Measurements from ENCODE around the gene KIRREL1.

KIRREL1 gene

DNA sequence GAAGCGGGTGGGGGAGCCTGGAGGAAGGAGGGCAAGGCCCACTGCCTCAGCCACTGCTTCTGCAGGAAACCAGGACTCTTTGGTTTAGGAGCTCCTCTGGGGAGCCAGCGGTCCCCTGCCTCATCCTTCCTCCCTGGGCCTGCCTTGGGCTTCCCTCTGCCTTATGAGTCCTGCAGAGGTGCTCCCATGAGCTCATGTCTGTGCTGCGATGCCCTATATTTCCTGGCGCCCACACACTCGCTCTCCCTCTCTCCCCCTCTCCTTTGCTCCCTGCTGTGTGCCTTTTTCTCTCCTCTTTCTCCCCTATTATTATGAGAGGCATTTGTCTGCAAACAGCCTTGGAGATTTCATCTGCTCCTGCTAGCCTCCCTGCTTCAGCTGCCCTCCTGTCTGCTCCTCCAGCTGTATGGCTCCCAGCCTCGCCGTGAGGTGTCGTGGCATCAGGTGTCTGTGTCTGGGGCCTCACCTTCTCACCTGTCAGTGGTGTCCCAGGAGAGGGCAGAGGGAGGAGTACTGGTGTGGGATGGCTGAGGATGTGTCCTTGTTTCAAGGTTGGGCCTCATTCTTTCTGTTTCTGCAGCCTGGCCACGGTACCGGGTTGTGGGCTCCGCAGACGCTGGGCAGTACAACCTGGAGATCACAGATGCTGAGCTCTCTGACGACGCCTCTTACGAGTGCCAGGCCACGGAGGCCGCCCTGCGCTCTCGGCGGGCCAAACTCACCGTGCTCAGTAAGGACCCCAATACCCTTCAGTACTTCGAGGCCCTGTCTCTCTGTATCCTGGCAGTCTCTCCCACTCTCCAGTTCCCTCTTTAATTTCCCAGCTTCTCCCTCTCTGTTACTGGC lies 84.2 kb downstream of the KIRREL1 start:
- Histone ChIP-seq H3K9me3 (ENCODE audit: control insufficient read depth, low read length) (no peaks in the 10 kb centered on the region), H3K4me3 (ENCODE audit: insufficient read depth in 1 of 2, low read depth in 1 of 2, low read length in 2 of 2) (no peak overlapping the region), H2AFZ (ENCODE audit: low read depth, low read length) (no peak overlapping the region), H2BK12ac (ENCODE audit: low read length in 2 of 2) (no peak overlapping the region), H3K27ac (ENCODE audit: low read length, poor library complexity, severe bottlenecking) (peak overlapping the region; percentile 11), H2AK5ac (ENCODE audit: low read length, severe bottlenecking) (no peak overlapping the region), H2BK120ac (ENCODE audit: low read depth, low read length) (no peak overlapping the region), H3K23ac (ENCODE audit: low read length in 2 of 2) (no peak overlapping the region), H3K4me1 (ENCODE audit: control insufficient read depth, insufficient read depth, low read depth, low read length) (peaks cover 38% of the 10 kb centered on the region), H4K8ac (ENCODE audit: low read length) (no peak overlapping the region), H3K14ac (ENCODE audit: low read length in 2 of 2) (no peak overlapping the region), H3K27me3 (ENCODE audit: control insufficient read depth in 1 of 2, insufficient read depth in 1 of 2, low read length in 2 of 2) (no peaks in the 10 kb centered on the region), H3K4ac (ENCODE audit: low read depth in 1 of 2, low read length in 2 of 2) (no peak overlapping the region), H2BK5ac (ENCODE audit: low read depth, low read length, poor library complexity, severe bottlenecking) (no peak overlapping the region), H3K9ac (ENCODE audit: low read length) (no peak overlapping the region), H3K79me1 (replicated peaks; ENCODE audit: low read length, poor library complexity, severe bottlenecking) (peaks cover 3% of the 10 kb centered on the region), H2BK15ac (ENCODE audit: low read depth, poor library complexity, severe bottlenecking) (no peak overlapping the region), H3K36me3 (ENCODE audit: control insufficient read depth in 1 of 2, insufficient read depth in 2 of 2, low read depth in 1 of 2, low read length in 2 of 2) (peaks cover 82 to 86% of the 10 kb centered on the region in 2 experiments), H3K18ac (ENCODE audit: low read depth in 1 of 2, low read length in 2 of 2) (no peak overlapping the region), H3K4me2 (ENCODE audit: low read length, poor library complexity, severe bottlenecking) (no peak overlapping the region), H4K91ac (ENCODE audit: low read length) (no peak overlapping the region)
- 93% methylated on average over 21 of the region's 22 CpGs for WGBS
- DNase-seq: no peak

DNA sequence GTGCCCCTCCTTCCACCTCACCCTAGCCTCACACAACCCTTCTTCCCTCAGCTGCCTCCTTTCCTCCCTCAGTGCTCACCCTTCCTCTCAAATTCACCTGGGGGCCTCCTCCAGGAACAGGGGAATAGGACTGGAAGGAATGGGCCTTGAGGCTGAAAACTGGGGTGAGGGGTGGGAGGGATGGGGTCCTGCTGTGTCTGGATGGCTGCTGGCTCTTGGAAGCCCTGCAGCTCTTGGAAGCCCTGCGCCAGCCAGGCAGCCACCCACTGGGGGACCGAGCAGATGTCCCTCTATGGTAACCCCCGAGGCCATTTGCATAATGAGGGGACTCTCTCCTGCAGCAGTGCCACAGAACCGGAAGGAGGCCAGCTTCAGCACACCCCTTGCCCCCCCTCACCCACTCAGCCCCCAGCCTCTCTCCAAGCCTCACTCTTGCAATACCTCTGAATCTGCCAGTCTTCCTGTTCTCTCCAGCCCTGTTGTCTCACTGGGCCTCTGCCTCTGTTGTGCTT lies 85.2 kb downstream of the KIRREL1 start:
- Histone ChIP-seq H3K9me3 (ENCODE audit: control insufficient read depth, low read length) (no peaks in the 10 kb centered on the region), H3K4me3 (ENCODE audit: insufficient read depth in 1 of 2, low read depth in 1 of 2, low read length in 2 of 2) (no peak overlapping the region), H4K91ac (ENCODE audit: low read length) (no peak overlapping the region), H3K23ac (ENCODE audit: low read length in 2 of 2) (no peak overlapping the region), H2AFZ (ENCODE audit: low read depth, low read length) (no peak overlapping the region), H2BK15ac (ENCODE audit: low read depth, poor library complexity, severe bottlenecking) (no peak overlapping the region), H2BK12ac (ENCODE audit: low read length in 2 of 2) (no peak overlapping the region), H2AK5ac (ENCODE audit: low read length, severe bottlenecking) (no peak overlapping the region), H3K9ac (ENCODE audit: low read length) (no peak overlapping the region), H3K4me1 (ENCODE audit: control insufficient read depth, insufficient read depth, low read depth, low read length) (peaks cover 35% of the 10 kb centered on the region), H3K4me2 (ENCODE audit: low read length, poor library complexity, severe bottlenecking) (no peak overlapping the region), H3K36me3 (ENCODE audit: control insufficient read depth in 1 of 2, insufficient read depth in 2 of 2, low read depth in 1 of 2, low read length in 2 of 2) (peaks cover 84 to 94% of the 10 kb centered on the region in 2 experiments), H3K18ac (ENCODE audit: low read depth in 1 of 2, low read length in 2 of 2) (no peak overlapping the region), H3K79me1 (replicated peaks; ENCODE audit: low read length, poor library complexity, severe bottlenecking) (peaks cover 3% of the 10 kb centered on the region), H3K27ac (ENCODE audit: low read length, poor library complexity, severe bottlenecking) (no peak overlapping the region), H2BK5ac (ENCODE audit: low read depth, low read length, poor library complexity, severe bottlenecking) (no peak overlapping the region), H4K8ac (ENCODE audit: low read length) (no peak overlapping the region), H3K27me3 (ENCODE audit: control insufficient read depth in 1 of 2, insufficient read depth in 1 of 2, low read length in 2 of 2) (no peaks in the 10 kb centered on the region), H3K4ac (ENCODE audit: low read depth in 1 of 2, low read length in 2 of 2) (no peak overlapping the region), H2BK120ac (ENCODE audit: low read depth, low read length) (no peak overlapping the region), H3K14ac (ENCODE audit: low read length in 2 of 2) (no peak overlapping the region)
- DNase-seq: no peak
- 67% methylated on average over 4 of the region's 4 CpGs for WGBS

DNA sequence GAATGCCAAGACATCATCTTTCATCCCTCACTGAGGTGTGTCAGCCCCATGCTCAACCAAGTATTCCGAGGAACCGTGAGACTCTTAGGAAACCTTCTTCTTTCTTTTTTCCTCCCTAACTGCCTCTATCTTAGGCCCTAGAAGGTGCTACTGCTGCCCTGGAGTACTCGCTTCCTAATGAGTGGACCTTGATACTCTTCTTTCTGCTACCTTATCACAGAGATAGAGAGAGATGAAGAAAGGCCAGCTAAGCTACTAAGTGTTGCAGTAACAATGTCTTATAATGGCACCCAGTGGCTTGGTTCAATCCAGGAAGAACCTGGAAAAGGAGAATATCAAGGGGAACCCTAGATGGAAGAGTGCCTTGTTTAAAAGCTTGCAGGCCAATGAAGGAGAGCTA lies 86.6 kb downstream of the KIRREL1 start:
- H4K8ac ChIP-seq (ENCODE audit: low read length): no peak overlapping the region
- no peaks in the 10 kb centered on the region for H3K27me3 ChIP-seq (ENCODE audit: control insufficient read depth in 1 of 2, insufficient read depth in 1 of 2, low read length in 2 of 2)
- no peak overlapping the region for H3K23ac ChIP-seq (ENCODE audit: low read length in 2 of 2)
- peaks cover 23% of the 10 kb centered on the region for H3K4me1 ChIP-seq (ENCODE audit: control insufficient read depth, insufficient read depth, low read depth, low read length)
- H2BK12ac ChIP-seq (ENCODE audit: low read length in 2 of 2): no peak overlapping the region
- H3K18ac ChIP-seq (ENCODE audit: low read depth in 1 of 2, low read length in 2 of 2): no peak overlapping the region
- H3K36me3 ChIP-seq (ENCODE audit: control insufficient read depth in 1 of 2, insufficient read depth in 2 of 2, low read depth in 1 of 2, low read length in 2 of 2): peaks cover 86 to 94% of the 10 kb centered on the region in 2 experiments
- no peak overlapping the region for H2BK15ac ChIP-seq (ENCODE audit: low read depth, poor library complexity, severe bottlenecking)
- H2BK120ac ChIP-seq (ENCODE audit: low read depth, low read length): no peak overlapping the region
- no peaks in the 10 kb centered on the region for H3K9me3 ChIP-seq (ENCODE audit: control insufficient read depth, low read length)
- no peak overlapping the region for H3K4me3 ChIP-seq (ENCODE audit: insufficient read depth in 1 of 2, low read depth in 1 of 2, low read length in 2 of 2)
- no peak overlapping the region for H2BK5ac ChIP-seq (ENCODE audit: low read depth, low read length, poor library complexity, severe bottlenecking)
- H3K4me2 ChIP-seq (ENCODE audit: low read length, poor library complexity, severe bottlenecking): no peak overlapping the region
- peak overlapping the region; percentile 15 for H3K27ac ChIP-seq (ENCODE audit: low read length, poor library complexity, severe bottlenecking)
- H3K79me1 ChIP-seq (replicated peaks; ENCODE audit: low read length, poor library complexity, severe bottlenecking): peaks cover 2% of the 10 kb centered on the region
- WGBS: 100% methylated on average over 2 of the region's 3 CpGs
- H3K14ac ChIP-seq (ENCODE audit: low read length in 2 of 2): no peak overlapping the region
- DNase-seq: no peak
- H3K4ac ChIP-seq (ENCODE audit: low read depth in 1 of 2, low read length in 2 of 2): no peak overlapping the region
- no peak overlapping the region for H3K9ac ChIP-seq (ENCODE audit: low read length)
- H4K91ac ChIP-seq (ENCODE audit: low read length): no peak overlapping the region
- H2AK5ac ChIP-seq (ENCODE audit: low read length, severe bottlenecking): no peak overlapping the region
- no peak overlapping the region for H2AFZ ChIP-seq (ENCODE audit: low read depth, low read length)

DNA sequence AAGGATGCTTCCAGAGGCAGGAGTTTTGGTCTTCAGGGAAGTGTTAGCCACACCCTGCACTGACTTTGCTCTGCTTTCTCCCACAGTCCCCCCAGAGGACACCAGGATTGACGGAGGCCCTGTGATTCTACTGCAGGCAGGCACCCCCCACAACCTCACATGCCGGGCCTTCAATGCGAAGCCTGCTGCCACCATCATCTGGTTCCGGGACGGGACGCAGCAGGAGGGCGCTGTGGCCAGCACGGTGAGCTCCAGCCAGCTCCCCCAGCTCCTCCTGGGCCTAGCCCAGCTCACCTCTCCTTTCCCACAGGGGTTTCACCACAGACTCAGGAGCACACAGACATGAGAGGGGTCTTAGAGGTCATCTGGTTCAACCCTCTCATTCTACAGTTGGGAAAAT lies 90.9 kb downstream of the KIRREL1 start:
- Histone ChIP-seq H3K9me3 (ENCODE audit: control insufficient read depth, low read length) (no peaks in the 10 kb centered on the region), H3K4me3 (ENCODE audit: insufficient read depth in 1 of 2, low read depth in 1 of 2, low read length in 2 of 2) (no peak overlapping the region), H3K23ac (ENCODE audit: low read length in 2 of 2) (no peak overlapping the region), H3K4me1 (ENCODE audit: control insufficient read depth, insufficient read depth, low read depth, low read length) (peaks cover 2% of the 10 kb centered on the region), H2BK5ac (ENCODE audit: low read depth, low read length, poor library complexity, severe bottlenecking) (no peak overlapping the region), H2BK15ac (ENCODE audit: low read depth, poor library complexity, severe bottlenecking) (no peak overlapping the region), H2AK5ac (ENCODE audit: low read length, severe bottlenecking) (no peak overlapping the region), H3K9ac (ENCODE audit: low read length) (no peak overlapping the region), H4K8ac (ENCODE audit: low read length) (no peak overlapping the region), H2AFZ (ENCODE audit: low read depth, low read length) (no peak overlapping the region), H2BK120ac (ENCODE audit: low read depth, low read length) (no peak overlapping the region), H3K27me3 (ENCODE audit: control insufficient read depth in 1 of 2, insufficient read depth in 1 of 2, low read length in 2 of 2) (no peaks in the 10 kb centered on the region), H3K4me2 (ENCODE audit: low read length, poor library complexity, severe bottlenecking) (no peak overlapping the region), H3K36me3 (ENCODE audit: control insufficient read depth in 1 of 2, insufficient read depth in 2 of 2, low read depth in 1 of 2, low read length in 2 of 2) (peaks cover 90 to 94% of the 10 kb centered on the region in 2 experiments), H2BK12ac (ENCODE audit: low read length in 2 of 2) (no peak overlapping the region), H3K14ac (ENCODE audit: low read length in 2 of 2) (no peak overlapping the region), H3K27ac (ENCODE audit: low read length, poor library complexity, severe bottlenecking) (peak overlapping the region; percentile 31), H3K79me1 (replicated peaks; ENCODE audit: low read length, poor library complexity, severe bottlenecking) (peaks cover 12% of the 10 kb centered on the region), H3K18ac (ENCODE audit: low read depth in 1 of 2, low read length in 2 of 2) (no peak overlapping the region), H4K91ac (ENCODE audit: low read length) (peak overlapping the region; percentile 40), H3K4ac (ENCODE audit: low read depth in 1 of 2, low read length in 2 of 2) (no peak overlapping the region)
- DNase-seq: no peak
- 99% methylated on average over 8 of the region's 8 CpGs for WGBS

Measured in mesenchymal stem cell (in vitro differentiated cells and primary cell).